ENCODE results near the gene GABRD.
"Not testable (repeated sequence)": the region's sequence is repeated elsewhere in the genome, so short reads cannot be mapped to it uniquely, and the experiment has no call there.

Gene GABRD, protein sequence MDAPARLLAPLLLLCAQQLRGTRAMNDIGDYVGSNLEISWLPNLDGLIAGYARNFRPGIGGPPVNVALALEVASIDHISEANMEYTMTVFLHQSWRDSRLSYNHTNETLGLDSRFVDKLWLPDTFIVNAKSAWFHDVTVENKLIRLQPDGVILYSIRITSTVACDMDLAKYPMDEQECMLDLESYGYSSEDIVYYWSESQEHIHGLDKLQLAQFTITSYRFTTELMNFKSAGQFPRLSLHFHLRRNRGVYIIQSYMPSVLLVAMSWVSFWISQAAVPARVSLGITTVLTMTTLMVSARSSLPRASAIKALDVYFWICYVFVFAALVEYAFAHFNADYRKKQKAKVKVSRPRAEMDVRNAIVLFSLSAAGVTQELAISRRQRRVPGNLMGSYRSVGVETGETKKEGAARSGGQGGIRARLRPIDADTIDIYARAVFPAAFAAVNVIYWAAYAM

DNA sequence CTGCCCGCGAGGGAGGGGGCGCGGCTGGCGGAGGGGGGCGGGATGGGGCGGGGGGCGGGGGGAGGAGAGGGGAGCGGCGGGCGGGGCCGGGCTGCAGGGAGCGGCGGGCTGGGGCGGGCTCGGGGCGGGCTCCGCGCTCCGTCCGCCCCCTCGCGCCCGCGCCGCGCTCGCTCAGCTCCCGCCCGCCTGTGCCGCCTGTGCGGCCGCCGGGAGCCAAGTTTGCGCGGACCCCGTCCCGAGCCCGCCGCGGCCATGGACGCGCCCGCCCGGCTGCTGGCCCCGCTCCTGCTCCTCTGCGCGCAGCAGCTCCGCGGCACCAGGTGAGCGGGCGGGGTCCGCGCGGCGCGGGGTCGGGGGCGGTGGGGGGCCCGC is at the start of gene GABRD:
GABRD (plus strand) TSS at position 174 of the 372 bp plus-strand sequence; CDS start at position 253, 79 bp downstream.
- peak in 1 of 51 donors; percentile 27 for DNase-seq

DNA sequence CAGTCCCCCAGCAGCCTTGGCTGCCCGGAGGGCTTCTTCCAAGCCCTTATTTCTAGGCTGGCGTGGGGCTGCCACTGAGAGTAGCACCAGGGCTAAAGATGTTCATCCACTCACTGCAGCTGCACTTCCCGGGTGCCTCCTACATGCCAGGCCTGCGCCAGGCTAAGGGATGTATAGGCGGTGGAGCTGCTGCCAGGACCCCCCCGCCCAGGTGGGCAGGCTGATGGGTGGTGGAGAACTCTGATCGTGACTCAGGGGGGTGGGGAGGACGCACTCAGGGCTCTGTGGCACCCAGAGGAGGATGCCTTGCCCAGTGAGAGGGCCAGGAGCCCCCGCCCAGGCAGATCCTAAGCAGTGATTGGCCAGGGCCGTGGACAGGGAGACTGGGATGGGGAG is 49.6 kb upstream of the GABRD start:
- peak in 1 of 51 donors; percentile 19 for DNase-seq

DNA sequence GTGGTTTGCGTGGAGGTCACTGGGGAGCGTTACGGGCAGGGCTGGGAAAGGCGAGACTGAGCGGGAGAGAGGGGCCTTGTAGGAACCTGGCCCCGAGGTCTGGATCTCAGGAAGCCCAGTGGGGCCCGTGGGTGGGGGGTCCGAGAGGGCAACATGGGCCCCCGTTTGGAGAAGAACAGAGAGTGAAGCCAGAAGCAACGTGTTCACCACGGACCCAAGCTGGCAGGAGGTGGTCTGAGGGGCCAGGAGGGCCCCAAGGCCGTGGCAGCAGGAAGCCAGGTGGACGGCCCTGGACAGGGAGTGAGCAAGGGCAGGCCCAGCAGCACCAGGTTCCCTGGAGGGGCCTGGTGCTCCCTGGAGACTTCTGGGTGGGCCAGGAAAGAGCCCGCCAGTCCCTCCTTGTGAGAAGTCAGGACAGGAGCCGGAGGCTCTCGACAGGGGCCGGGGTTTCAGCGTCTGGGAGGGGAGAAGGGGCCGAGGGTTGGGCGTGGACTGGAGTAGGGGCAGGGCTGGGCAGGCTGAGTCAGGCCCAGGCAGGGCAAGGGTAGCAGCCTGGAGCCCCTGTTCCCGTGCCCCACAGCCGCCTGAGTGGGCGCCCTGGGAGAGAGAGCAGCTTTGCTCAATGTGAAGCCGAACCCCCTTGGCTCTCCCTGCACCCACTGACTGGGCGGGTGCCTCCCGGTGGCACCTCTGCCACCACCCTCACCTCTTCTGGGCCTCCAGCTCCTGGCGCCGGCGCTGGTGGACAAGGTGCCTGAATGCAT is 49.0 kb upstream of the GABRD start:
- no peak for DNase-seq

DNA sequence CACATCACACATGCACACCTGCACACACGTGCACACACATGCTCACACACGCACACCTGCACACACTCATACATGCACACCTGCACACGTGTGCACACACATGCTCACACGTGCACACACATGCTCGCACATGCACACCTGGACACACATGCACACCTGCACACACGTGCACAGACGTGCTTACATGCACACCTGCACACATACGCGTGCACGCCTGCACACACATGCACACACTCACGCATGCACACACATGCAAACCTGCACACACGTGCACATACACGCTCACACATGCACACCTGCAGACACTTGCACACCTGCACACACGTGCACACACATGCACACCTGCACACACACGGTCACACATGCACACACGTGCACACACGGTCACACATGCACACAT is 48.1 kb upstream of the GABRD start:
- DNase-seq, result no peak

DNA sequence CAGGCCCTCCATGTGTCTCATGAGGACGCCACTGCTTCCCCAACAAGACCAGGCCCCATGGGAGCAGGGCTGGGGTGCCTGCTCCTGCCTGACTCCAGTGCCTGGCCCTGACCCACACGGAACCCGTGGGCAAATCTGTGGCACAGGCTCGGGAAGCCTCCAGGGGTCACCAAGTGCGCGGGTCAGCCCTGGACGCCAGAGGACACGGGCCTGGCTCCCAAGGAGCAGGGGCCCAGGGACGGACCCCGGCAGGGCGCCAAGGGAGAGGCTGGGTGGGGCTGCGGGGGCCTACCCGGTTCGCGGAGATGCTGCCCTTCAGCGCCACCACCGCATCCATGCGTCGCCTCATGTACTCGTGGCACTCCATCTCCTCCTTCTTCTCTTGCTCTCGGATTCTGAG is 47.5 kb upstream of the GABRD start:
- DNase-seq, result no peak

DNA sequence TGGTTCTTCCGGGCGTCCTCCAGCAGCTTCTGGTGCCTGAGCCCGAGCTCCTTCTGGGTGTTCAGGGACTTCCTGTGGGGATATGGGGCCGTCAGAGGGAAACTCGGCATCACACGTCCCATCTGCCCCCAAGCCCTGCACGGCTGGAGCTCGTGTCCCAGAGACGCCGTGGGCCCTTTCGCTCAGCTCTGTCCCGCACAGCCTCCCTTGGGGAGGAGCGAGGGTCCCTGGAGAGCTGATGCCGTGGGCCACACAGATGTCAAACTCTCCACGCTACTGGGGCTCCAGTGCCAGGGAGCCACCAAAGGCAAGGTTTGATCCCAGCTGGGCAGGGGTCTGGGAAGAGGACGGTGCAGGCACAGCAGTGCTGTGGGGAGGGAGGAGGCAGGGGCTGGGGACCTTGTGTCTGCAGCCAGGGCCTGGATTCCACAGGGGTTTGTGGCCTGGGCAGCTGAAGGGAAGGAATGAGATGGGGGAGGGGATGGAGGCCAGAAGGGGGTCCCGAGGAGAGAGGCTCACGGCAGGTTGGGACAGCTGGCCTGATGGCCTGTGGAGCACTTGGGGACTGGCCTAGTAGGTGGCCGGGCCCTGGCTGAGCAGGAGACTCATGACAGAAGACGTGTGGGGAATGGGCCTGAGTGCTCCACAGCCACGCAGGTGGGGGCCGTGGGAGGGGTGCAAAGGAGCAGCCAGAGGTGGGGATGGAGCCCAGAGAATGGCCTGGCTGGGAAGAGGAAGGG is 46.0 kb upstream of the GABRD start:
- DNase-seq, result no peak

DNA sequence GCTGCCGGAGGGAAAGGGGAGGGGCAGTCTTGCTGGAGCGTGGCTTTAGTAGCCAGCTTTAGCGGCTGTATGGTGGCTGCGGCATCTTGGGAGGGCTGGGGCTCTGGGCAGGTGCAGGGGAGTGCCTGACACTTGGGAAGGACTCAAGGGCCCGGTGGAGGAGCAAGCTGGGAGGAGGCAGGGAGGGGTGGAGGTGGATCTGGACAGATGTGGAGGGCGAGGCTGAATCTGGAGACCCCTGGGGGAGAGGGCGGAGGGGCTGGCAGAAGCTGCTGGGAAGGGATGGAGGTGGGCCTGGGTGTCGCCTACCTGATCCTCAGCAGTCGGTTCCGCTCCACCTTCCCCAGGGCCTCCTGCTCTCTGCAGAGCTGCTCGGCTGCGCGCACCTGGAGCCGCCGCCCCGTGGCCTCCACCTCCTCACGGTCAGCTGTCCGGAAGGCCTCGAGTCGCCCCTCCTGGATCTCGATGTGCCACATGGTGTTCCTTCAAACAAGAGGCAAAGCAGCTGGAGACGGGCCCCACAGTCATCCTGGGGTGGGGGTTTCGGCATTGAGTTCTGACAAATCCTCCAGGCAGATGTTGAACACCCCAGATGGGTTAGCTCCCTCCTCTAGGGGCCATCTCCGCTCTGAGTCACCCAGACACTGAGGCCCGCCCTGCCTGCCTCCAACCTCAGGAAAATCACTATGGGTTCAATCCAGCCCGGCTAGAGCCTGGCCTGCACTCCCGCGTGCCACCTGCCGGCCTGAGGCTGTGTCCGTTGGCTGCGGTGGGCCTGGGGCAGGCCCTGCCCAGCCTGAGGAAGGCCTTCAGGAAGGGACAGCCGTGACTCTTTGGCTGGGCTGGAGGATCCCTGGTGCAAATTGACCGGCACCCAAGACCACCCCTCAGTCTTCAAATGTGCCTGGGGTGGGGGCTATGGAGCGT is 45.2 kb upstream of the GABRD start:
- DNase-seq, result no peak

DNA sequence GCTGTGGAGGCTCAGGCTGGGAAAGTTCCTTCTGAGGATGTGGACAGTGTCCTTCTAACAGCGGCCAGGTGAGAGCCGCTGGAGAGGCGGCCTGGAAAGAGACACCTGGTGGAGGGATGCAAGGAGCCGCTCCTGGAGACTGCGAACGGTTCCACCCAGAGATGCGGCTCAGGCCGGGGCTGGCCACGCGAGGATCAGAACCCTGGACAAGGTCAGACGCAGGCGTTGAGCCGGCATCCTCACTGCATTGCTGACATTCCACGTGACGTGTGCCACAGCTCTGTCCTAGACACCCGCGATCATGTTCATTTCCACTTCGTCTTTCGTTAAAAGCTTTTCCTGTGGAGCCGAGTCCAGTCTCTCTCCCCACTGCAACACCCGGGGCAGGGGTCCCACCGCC is 44.3 kb upstream of the GABRD start:
- no peak for DNase-seq

DNA sequence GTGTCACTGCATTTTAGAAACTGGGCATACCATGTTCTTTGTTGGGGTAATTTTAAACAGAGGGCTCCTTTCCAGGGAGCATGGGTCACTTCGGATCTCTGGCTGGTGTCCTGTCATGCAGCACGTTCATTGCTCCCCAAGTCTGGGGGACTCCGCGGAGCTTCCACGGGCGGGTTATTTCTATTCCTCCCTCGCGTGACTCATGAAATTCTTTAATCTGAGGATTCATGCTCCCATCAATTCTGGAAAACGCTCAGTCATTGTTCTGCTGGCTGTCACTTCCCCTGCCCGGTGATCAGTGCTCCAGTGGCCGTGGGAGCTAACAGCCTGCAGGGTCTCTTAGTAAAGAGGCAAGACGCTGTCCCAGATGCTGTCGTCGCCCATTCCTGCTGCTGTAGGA is 43.6 kb upstream of the GABRD start:
- DNase-seq, result peak in 1 of 51 donors; percentile 34

DNA sequence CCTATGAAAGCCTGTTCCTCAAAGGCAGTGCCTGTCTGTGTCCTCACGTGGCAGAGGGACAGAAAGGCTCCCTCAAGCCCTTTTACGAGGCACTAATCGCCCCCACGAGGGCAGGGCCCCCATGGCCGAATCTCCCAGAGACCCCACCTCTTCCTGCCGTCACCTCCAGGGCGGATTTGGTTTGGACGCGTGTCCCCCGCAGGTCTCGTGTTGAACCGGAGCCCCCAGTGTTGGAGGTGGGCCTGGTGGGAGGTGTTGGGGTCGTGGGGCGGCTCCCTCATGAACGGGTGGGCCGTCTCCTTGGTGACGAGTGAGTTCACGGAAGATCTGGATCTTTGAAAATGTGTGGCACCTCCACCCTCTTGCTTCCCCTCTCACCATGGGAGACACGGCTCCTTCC is 43.1 kb upstream of the GABRD start:
- no peak for DNase-seq

DNA sequence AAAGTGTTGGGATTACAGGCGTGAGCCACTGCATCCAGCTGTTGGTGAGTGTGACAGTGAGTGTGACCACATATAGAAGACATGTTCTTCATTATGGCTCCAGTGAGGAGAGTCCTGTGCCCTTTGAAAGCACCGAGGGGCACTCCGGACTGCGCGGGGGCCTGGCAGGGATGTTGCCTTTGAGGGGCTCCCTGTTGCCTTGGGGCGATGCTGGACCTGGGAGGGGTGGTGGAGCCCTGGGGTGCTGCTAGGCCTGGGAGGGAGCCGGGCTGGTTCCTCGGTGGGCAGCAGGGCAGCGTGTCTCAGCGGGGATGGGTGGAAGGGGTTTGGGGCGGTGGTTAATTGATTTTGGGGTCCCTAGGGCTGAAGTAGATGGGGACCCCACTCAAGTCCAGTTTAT is 41.0 kb upstream of the GABRD start:
- no peak for DNase-seq

DNA sequence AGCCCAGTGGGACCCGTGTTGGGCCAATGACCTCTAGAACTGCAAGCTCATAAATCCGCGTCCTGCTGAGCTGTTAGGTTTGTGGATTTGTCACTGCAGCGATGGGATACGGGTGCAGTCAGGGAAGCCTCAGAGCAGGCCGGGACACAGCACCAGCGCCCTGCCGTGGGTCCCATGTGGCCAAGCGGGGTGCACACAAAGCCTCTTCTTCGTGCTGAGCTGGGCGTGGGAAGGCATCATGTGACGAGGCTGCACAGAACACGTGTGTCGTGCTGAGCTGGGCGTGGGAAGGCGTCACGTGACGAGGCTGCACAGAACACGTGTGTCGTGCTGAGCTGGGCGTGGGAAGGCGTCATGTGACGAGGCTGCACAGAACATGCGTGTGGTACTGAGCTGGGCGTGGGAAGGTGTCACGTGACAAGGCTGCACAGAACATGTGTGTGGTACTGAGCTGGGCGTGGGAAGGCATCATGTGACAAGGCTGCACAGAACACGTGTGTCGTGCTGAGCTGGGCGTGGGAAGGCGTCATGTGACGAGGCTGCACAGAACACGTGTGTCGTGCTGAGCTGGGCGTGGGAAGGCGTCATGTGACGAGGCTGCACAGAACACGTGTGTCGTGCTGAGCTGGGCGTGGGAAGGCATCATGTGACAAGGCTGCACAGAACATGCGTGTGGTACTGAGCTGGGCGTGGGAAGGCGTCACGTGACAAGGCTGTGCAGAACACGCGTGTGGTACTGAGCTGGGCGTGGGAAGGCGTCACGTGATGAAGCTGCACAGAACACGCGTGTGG is 40.3 kb upstream of the GABRD start:
- not testable (repeated sequence) for DNase-seq

DNA sequence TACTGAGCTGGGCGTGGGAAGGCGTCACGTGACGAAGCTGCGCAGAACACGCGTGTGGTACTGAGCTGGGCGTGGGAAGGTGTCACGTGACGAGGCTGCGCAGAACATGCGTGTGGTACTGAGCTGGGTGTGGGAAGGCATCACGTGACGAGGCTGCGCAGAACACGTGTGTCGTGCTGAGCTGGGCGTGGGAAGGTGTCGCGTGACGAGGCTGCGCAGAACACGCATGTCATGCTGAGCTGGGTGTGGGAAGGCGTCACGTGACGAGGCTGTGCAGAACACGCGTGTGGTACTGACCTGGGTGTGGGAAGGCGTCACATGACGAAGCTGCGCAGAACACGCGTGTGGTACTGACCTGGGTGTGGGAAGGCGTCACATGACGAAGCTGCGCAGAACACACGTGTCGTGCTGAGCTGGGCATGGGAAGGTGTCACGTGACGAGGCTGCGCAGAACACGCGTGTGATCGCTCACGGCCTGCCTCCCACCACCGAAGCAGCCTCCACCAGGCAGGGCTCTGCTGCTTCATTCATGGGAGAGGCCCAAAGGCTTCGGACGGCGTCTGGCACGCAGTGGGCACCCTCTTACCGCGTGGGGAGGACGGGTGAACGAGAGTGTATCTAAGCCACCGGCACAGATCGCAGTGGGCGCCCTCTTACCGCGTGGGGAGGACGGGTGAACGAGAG is 39.5 kb upstream of the GABRD start:
- no peak for DNase-seq

DNA sequence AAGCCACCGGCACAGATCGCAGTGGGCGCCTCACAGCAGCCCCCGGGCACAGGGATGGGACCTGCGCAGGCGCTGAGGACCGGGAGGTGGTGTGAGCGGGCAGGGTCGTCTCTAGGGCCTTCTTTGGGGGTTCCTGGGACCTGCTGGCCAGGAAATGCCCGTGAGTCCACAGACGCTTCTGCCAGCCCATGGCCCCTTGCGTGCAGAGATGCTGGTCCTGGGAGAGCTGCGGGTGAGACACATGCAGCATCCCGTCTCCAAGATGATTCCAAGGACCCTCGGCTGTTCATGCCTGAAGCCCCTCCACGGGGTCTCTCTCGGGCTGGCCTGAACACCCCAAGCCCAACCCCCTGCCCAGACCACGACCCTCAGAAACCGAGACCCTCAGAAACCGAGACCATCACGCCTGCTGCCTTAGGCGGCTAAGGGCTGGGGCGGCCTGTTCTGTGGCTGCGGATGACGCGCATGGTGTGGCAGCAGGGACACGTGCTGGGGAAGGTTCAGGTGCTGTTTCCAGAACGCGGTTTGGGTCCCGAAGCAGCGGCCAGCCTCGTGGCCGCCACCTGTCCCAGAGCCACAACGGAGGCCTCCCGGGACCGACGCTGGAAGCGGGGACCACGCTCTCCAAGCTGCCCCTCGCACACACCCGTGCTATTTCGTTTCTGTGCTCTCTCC is 38.5 kb upstream of the GABRD start:
- DNase-seq, result no peak

DNA sequence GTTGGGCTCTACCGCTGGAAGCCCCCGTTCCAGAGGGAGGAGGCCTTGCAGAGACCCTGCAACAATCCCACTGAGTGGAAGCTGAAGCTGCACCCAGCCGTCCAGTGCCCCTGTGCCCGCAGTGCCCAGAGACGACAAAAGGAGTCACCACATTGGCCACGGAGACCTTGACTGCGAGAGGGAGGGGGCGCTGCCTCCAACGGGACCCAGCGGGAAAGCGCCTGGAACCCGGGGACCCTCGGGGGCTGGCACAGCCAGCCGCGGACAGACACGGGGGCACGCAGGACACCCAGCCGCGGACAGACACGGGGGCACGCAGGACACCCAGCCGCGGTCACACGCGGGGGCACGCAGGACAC is 38.0 kb upstream of the GABRD start:
- DNase-seq, result no peak

DNA sequence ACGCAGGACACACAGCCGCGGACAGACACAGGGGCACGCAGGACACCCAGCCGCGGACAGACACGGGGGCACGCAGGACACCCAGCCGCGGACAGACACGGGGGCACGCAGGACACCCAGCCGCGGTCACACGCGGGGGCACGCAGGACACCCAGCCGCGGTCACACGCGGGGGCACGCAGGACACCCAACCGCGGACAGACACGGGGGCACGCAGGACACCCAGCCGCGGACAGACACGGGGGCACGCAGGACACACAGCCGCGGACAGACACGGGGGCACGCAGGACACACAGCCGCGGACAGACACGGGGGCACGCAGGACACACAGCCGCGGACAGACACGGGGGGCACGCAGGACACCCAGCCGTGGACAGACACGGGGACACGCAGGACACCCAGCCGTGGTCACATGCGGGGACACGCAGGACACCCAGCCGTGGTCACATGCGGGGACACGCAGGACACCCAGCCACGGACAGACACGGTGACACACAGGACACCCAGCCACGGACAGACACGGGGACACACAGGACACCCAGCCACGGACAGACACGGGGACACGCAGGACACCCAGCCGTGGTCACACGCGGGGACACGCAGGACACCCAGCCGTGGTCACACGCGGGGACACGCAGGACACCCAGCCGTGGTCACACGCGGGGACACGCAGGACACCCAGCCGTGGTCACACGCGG is 37.4 kb upstream of the GABRD start:
- DNase-seq, result not testable (repeated sequence)

DNA sequence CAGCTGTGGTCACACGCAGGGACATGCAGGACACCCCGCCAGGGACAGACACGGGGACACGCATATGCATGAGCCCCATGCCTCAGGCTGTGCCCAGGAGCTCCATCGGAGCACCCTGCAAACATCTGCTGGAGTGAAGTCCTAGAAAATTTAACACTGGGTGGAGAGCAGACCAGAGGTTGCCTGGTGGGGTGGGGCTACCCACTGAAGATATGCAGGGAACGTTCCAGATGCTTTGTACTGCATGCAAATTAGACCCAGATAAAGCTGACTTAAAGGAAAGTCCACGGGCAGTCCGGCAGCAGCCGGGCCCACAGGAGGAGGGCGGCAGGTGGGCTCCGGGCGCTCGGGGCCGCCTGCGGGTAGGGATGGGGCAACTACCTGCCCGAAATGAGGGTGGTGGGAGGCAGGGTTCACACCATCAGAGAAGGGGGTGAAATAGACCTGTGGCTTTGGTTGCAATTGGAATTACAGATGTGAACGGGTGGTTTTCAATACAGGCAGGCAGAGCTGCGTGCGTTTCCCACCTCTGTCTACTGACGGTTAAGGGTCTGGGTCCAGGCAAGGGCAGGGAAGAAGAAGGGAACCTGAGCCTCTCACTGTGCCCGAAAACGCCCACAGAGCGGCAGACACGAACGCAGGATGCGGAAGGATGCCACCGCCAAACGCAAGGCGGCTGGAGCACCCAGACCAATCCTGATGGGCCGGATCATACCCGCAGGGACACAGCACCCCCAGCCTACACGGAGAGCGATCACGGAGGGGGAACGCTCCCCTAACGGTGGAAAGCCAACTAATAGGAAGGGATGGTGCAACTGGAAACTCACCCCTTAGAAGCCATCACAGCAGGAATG is 36.5 kb upstream of the GABRD start:
- peak in 2 of 51 donors; percentile 7 to 64 for DNase-seq

All from hypothalamus (tissue), 51 donors.